ENCODE results near the gene KPNA3.
"Not testable (repeated sequence)": the region's sequence is repeated elsewhere in the genome, so short reads cannot be mapped to it uniquely, and the experiment has no call there.

Gene KPNA3

DNA sequence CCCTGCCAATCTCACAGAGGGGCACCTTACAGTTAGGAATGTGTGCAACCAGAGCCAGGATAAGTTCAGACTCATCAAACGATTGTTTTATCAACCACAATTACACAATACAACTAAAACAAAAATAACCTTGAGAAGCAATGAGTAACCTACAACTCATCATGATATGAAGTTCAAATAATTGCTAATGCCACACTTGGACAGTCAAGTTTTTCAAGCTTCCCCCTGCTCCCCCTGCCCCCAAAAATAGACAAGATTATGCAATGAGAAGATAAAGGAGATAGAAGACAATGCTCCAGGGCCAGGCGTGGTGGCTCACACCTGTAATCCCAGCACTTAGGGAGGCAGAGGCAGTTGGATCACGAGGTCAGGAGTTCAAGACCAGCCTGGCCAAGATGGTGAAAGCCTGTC lies 13.6 kb upstream of the KPNA3 start:
- no peak for DNase-seq

DNA sequence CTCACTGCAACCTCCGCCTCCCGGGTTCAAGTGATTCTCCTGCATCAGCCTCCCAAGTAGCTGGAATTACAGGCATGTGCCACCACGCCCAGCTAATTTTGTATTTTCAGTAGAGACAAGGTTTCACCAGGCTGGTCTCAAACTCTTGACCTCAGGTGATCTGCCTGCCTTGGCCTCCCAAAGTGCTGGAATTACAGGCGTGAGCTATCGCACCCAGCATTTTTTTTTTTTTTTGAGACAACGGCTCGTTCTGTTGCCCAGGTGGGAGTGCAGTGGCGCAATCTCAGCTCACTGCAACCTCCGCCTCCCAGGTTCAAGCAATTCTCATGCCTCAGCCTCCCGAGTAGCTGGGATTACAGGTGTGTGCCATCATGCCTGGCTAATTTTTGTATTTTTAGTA lies 10.6 kb upstream of the KPNA3 start:
- not testable (repeated sequence) for DNase-seq

DNA sequence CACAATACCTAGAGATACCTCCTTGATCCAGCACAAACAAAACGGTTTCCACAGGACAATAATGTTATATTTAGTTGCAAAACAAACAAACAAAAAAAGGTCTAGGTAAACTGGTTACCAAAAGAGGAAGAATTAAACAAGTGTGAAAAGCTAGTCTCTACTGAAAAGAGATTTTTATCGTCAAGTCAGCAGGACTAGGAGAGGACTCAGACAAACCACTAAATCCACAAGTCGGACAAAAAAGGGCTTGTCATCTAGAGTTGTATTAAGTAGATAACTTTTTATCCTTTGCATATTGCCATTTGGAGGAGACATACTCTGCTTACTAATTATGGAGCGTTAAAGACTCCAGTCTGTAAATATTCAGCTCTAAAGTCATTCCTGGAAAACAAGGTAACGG lies 9.9 kb upstream of the KPNA3 start:
- DNase-seq: no peak

DNA sequence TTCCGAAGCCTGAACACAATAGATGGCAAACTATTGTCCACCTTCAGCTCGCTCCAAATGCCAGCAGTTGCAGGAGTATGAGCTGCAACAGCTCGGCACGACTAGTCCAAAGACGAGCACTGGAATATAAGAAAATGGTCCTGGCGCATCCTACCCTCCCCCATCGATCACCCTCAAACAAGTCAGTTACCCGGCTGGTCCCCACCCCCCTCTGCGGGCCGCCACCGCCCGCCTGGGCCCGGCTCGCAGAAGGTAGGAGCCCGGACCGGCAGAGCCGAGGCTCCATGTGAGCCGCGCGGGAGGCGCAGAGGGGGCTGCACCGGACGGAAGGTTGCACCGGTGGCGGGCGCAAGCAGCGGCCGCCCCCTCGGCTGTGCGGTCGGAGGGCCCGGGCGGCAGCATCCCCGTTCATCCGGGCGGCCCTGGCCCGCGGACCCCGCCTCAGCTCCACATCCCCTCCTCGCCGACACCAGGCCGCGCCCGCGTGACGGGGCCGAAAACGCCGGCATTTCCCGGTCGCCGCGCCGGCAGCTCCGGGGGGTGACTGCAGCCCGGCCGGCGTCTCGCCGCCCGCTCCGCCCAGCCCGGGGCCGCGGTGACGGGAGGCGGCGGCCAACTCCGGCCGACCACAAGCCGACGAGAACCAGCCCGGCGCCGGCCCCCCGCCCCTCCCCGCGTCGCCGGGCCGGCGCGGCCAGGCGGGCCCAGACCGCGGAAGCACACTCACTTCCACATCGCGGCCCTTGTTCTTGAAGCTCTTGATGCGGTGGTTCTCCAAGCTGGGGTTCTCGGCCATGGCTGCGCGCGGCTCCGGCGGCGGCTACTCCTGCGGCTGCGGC lies 552 bp downstream of the KPNA3 start:
- no peak for DNase-seq

DNA sequence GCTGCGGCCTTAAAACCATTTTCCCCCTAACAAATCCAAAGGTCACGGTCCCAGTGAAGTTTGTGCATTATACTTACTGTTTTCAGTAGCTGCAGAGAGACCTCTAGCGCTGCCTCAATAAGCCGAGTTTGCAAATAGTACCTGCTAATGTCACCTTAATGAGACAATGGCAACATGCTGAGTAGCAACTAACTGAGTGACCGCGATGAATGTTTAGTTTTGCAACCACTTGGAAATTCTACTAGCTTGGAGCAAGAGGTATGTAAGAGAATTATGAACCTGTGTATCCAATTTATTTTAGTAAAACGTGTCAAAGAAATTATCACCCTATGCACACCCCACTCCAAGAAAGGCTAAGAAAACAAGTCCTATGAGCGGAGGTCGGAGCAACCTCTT lies 1.2 kb downstream of the KPNA3 start:
- DNase-seq: no peak

DNA sequence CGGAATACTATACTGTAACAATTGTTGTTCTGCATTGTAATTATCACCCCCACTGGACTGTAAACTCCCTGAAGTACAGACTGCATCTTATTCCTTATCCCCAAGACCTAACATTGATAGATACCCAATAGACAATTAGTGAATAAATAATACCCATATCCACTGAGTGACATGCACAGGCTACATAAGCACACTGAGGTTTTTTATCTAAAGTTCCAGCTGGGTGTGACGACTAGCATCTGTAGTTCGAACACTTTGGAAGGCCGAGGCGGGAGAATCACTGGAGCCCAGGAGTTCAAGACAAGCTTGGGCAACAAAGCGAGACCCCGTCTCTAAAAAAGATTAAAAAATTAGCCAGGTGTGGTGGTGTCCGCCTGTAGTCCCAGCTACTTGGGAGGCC lies 2.5 kb downstream of the KPNA3 start:
- no peak for DNase-seq

DNA sequence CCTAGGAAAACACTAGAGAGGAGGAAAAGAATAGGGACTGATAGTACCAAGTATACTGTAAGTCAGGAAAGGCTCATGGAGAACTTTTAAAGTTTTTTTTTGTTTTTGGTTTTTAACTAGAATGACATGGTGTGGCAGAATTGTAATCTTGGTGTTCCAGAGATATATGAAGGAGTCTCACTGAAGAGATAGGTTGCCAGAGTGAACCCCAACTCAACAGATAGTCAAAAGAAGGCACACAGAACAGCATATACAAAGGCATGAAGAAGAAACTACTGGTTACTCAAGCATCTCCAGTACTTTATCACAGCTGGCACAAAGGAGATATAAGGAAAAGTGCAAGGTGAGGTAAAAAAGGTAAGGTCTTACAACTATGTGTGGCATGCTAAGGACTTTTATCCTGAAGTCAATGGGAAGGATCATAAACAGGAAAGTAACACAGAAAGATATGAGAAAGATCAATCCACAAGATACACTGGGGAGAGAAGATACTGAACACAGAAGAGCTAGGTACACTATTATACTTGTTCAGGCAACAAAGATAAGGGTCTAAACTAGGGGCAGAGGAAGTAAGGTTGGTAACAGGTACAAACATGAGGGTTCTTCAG lies 6.0 kb downstream of the KPNA3 start:
- DNase-seq: no peak

DNA sequence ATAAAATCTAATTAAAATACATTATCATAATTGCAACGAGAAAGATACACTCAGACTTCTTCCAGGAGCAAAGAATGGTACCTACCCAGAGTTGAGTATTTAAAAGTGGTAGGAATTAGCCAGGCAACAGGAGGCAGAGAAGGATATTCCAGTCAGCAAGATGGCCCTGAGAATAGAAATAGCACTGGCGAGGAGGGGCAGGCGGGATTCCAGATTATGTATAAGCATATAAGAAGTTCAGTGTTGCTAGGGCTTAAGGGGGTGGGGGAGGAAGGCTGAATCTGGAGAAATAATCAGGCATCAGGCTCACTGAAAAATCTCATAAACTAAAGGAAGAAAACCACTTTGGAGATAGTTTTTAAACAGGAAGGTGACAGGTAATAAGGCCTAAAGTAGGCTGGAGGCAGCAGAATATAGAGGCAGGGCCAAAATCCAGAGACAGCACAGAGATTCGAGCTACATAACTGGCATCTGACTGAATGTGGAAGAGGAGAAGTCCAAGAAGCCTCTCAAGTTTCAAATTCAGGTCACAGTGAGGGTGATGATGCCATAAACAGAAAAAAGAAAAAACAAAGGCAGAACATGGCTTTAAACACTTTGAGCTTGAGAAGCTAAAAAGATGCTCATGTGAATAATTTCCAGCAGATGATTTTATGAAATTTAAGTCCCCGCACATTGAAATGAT lies 7.5 kb downstream of the KPNA3 start:
- DNase-seq: no peak

DNA sequence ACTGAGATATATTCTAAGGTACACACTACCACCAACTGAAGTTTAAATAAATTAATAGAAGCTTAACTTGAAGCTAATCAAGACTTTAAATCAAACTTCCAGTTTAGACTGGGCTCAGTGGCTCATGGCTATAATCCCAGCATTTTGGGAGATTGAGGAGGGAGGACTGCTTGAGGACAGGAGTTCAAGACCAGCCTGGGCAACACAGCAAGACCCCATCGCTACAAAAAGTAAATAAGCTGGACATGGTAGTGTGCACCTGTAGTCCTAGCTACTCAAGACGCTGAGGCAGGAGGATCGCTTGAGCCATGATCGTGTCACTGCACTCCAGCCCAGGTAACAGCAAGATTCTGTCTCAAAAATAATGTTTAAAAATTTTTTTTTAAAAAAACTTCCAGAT lies 8.6 kb downstream of the KPNA3 start:
- DNase-seq: no peak

DNA sequence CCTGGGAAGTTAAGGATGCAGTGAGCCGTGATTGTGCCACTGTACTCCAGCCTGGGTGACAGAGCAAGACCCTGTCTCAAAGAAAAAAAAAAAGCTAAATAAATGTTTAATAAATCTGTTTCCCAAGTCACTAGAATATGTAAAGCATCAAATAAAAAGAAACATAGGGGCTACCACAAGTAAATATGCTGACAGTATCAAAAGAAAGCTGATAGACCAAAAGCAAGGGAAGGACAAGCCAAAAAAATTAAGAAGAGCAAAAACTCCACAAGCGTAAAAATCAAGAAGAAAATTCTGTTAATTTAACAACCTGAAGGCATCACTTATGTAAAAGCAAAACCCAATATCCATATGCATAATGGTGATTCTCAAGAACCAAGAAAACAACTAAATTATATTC lies 9.7 kb downstream of the KPNA3 start:
- no peak for DNase-seq

DNA sequence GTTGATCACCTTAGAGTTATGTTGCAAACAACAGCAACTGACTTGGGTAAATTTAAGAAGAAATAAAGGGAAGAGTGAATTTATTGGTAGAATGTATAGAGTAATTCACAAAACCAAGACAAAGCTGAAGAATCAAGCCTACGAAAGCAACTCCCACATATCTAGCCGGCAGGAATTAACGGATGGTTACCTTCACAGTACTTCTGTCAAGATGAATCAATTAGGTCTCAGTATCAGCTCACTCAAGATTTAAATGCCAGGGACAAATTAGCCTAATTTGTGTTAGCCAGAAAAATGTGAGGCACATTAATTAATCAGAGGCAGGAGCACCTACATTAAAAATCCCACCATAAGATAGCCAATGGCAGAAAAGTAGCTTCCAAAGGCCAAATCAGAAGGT lies 10.7 kb downstream of the KPNA3 start:
- no peak for DNase-seq

DNA sequence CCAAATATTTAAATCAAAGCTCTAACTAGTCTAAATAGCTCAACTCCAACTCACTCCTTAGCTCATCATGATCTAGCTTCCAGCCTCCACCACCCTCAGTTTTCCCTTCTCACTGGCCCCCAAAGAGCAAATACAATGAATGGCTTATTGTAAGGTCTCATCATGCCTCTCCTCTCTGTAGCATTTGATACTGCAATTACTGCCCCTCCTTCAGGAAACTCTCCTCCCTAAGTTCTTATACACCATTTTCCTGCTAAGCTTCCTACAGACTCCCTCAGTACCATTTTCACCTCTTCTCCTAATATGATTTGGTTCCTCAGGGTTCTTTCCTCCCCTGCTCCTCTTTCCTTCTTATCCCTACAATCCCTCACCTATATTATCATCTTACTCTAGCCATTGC lies 12.8 kb downstream of the KPNA3 start:
- no peak for DNase-seq

DNA sequence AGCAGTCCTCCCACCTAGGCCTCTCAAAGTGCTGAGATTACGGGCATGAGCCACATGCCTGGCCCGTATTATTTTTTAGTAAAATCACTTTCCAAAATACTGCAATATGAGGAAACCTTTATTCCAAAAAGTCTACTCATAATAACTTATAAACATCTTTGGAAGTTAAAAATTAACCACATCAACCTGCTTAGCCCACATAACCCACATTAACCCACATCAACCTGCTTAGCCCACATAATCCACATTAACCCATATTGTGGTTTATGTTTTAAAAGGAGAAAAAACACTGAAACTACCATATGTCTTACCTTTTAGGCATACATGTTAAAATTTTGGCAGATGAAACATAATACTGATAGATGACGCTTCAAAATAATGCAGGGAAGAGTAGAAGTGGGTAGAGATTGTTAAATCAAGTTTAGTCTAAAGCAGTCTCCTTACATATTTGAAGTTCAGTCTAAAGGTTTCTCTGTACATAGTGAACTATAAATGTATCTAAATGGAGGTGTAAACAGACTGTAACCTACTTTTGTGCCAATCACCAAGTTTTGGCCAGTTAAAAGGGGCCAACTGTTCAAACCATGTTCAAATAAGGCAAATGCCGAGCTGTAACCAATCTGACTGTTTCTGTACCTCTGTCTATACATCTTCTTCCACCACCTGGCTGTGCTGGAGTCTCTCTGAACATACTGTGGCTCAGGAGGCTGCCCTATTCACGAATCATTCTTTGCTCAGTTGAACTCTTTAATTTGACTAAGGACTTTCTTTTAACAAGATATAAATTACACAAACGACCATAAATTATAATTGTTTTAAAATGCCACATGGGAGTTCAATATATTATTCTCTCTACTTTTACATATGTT lies 14.5 kb downstream of the KPNA3 start:
- DNase-seq: no peak

DNA sequence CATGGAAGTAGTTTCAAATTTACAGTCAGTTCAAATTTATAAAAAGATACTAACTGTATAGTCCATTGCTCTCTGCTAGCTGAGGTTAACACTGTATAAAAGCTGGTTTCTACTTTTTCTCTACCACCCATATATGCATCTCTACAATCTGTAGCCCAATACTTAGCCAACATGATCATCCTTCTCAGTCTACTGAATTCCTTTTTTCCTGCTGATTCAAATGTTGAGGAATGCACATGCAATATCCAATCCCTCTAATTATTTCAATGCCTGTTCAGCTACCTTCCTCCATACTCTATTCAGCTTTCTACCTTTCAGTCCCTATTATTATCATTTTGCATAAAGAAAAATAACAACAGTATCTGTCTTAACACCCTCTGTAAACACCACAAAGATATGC lies 15.6 kb downstream of the KPNA3 start:
- no peak for DNase-seq

DNA sequence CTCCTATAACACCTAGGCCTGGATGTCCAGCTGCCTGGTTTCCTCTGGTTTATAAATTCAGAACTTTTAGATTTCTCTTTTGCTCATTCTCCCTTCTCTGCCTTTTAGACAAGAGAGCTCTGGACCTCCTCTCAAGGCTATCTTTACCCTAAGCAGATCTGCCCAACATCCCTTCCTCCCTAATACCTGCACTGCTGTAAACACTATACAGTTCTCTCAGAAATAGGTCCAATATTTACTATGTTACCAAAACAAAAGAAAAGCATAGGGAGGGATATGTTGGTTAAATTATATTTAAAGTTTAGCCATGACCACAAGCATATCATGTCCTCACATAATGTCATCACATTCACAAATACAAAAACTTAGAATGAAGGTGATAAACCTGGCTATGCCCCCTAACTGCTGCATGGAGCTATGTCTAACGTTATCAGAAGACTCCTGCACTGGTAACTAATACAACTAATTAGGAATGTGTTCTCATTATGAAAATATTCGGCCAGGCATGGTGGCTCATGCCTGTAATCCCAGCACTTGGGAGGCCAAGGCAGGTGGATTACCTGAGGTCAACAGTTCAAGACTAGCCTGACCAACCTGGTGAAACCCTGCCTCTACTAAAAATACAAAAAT lies 18.0 kb downstream of the KPNA3 start:
- DNase-seq: no peak

DNA sequence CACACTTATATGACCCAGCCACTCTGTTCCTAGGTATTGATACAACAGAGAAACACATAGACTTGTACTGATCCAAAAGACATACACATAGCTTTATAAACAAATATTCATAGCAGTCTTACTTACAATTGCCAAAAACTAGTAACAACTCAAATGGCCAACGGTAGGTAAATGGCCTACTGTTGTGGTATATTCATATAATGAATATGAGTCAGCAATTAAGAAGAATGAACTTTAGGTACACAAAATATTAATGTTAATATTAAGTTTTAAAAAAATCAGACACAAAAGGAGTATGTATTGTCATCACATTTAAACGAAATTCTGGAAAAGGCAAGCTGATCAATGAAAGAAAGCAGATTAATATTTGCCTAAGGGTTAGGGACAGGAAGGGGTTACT lies 19.7 kb downstream of the KPNA3 start:
- no peak for DNase-seq

DNA sequence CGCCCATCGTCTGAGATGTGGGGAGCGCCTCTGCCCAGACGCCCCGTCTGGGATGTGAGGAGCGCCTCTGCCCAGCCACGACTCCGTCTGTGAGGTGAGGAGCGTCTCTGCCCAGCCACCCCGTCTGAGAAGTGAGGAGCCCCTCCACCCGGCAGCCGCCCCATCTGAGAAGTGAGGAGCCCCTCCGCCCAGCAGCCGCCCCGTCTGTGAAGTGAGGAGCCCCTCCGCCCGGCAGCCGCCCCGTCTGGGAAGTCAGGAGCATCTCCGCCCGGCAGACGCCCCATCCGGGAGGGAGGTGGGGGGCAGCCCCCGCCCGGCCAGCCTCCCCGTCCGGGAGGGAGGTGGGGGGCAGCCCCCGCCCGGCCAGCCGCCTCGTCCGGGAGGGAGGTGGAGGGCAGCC lies 30.7 kb downstream of the KPNA3 start:
- DNase-seq: not testable (repeated sequence)

DNA sequence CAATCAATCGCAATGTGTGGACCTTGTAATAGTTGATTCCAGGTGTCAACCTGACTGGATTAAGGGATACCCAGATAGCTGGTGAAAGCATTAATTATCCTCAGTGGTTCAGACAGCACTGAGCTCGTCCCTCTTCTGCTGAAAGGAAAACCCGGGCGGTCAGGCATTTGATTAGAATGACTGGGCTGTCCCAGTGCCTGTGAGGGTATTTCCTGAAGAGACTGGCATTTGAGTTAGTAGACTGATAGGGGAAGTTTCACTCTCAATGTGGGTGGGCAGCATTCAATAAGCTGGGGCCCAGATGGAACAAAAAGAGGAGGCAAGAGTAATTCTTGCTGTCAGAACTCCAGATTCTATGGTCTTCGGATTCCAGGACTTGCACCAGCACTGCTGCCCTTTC lies 31.9 kb downstream of the KPNA3 start:
- DNase-seq: no peak

DNA sequence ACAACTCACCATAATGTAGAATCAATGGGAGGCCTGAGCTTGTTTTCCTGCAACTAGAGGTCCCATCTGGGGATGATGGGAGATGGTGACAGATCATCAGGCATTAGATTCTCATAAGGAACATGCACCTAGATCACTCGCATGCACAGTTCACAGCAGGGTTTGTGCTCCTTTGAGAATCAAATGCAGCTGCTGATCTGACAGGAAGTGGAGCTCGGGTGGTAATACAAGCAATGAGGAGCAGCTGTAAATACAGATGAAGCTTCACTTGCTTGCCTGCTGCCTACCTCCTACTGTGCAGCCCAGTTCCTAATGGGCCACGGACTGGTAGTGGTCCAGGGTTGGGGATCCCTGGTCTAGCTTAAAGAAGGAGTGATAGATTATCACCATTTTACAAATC lies 33.0 kb downstream of the KPNA3 start:
- DNase-seq: no peak

DNA sequence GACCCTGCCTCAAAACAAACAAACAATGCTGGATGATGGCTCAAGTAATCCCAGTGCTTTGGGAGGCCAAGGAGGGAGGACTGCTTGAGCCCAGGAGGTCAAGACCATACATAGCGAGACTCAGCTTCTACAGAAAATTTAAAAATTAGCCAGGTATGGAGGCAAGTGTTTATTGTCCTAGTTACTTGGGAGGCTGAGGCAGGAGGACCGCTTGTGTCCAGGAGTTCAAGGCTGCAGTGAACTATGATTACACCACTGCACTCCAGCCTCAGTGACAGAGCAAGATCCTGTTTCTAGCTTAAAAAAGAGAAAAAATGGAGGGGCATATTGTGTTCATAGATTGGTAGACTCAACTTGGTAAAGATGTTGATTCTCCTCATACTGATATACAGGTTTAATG lies 36.2 kb downstream of the KPNA3 start:
- no peak for DNase-seq

DNA sequence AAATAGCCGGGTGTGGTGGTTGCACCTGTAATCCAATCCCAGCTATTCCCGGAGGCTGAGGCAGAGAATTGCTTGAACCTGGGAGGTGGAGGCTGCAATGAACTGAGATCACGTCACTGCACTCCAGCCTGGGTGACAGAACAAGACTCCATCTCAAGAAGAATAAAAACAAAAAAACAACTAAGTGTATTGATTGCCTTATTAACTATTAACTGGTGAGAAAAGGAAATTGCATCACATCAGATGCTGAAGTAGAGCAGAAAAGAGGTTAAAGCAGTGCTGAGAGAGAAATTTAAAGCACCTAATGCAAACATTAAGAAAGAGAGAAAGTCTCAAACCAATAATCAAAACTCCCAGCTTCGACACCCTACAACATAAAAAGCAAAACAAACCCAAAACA lies 38.3 kb downstream of the KPNA3 start:
- DNase-seq: no peak

DNA sequence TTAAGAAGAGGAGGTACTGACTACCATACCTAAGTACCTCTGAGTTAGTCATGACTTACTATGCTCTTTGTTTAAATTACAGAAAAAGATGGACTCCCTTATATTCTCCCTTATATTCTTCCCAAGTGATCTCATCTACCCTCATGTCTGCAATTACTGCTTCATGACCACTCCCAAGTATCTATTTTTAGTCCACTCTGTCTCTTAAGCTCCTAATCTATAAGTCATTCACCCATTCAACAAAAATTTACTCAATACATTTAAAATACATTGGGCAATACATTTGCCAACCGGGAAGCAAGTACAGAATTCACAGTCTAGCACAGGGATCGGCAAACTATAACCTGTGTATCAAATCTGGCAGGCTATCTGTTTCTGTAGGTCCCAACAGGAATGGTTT lies 42.6 kb downstream of the KPNA3 start:
- DNase-seq: no peak

DNA sequence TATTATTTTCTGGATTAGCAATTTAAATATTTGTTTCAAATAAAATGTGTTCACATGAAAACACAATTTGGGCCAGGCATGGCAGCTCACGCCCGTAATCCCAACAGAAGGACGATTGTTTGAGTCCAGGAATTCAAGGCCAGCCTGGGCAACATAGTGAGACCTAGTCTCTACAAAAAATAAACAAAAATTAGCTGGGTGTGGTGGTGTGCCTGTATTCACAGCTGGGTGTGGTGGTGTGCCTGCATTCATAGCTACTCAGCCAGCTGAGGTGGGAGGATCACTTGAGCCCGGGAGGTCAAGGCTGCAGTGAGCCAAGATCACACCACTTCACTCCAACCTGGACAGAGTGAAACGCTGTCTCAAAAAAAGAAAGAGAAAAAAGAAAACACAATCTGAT lies 46.4 kb downstream of the KPNA3 start:
- no peak for DNase-seq
